Activated T-cell treated with anti-CD3 and anti-CD28 coated beads, Interleukin-2, amount 50 U/mL, for 4 hours (primary cell): ENCODE measurements around the gene SLC26A11. TPM values are rescaled to one million over a fixed set of nuclear protein-coding genes. Genes with fewer than 3 reads are reported as not detected.

Source experiments
- ATAC-seq, 2 donors: fragments of 200-7000 bp; cut with Tn5 transposase; one replicate each; pipeline ENCODE4 v1.10.0; 2021
- DNase-seq: peaks from one replicate; pipeline ENCODE4 v3.0.0-alpha.2; 2020
- H3K27me3 Mint-ChIP-seq: one replicate; pipeline ENCODE4 v1.8.0; 2021; ENCODE audit warnings: low read depth, mixed read lengths
- H3K36me3 Mint-ChIP-seq: one replicate; pipeline ENCODE4 v1.8.0; 2022; ENCODE audit warnings: mixed read lengths; ENCODE audit not compliant: insufficient read depth
- H3K4me1 Mint-ChIP-seq: one replicate; pipeline ENCODE4 v1.8.0; 2021; ENCODE audit warnings: low read depth, mixed read lengths
- H3K4me3 Mint-ChIP-seq: one replicate; pipeline ENCODE4 v1.8.0; 2021; ENCODE audit warnings: mild to moderate bottlenecking, moderate library complexity, mixed read lengths
- H3K9me3 Mint-ChIP-seq: one replicate; pipeline ENCODE4 v1.8.0; 2021; ENCODE audit warnings: mixed read lengths
- total RNA-seq, 3 donors: library from RNA; stranded (reverse); gene quantifications; one replicate each; pipeline ENCODE4 v1.2.1, GENCODE V29; 2021

Gene SLC26A11
- total RNA-seq, 3 donors from 2014 or later, result 15.8 to 16.5 (median 16.4) TPM

GRCh38 chr17:80219013-80219762 is 1.0 kb upstream of the SLC26A11 start:
- Mint-ChIP-seq H3K4me1 (peaks cover 48% of the 10 kb centered on the region), H3K36me3 (peaks cover 22% of the 10 kb centered on the region), H3K4me3 (peak overlapping the region; percentile 91), H3K27me3 (no peaks in the 10 kb centered on the region), H3K9me3 (no peaks in the 10 kb centered on the region)
- ATAC-seq (peak; percentile 89), DNase-seq (peak; percentile 92)

DNA sequence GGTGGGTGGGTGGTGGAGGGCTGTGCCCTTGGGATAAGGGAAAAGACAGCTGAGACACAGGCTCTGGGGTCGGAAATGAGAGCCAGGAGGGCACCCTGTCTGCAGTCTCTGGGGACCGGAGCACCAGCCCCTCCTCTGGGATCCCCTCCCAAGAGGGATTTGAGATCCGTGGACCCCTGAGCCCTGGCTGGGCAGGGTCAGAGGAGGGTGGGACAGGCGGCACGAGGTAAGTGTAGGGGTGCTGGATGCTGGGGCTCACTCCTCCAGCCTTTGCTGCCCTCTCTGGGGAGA is 519 bp upstream of the SLC26A11 start:
- H3K9me3 Mint-ChIP-seq, result no peaks in the 10 kb centered on the region
- ATAC-seq, result peak; percentile 29 to 32
- no peaks in the 10 kb centered on the region for H3K27me3 Mint-ChIP-seq
- DNase-seq, result no peak
- peaks cover 49% of the 10 kb centered on the region for H3K4me1 Mint-ChIP-seq
- H3K4me3 Mint-ChIP-seq, result peak overlapping the region; percentile 91
- peaks cover 22% of the 10 kb centered on the region for H3K36me3 Mint-ChIP-seq

DNA sequence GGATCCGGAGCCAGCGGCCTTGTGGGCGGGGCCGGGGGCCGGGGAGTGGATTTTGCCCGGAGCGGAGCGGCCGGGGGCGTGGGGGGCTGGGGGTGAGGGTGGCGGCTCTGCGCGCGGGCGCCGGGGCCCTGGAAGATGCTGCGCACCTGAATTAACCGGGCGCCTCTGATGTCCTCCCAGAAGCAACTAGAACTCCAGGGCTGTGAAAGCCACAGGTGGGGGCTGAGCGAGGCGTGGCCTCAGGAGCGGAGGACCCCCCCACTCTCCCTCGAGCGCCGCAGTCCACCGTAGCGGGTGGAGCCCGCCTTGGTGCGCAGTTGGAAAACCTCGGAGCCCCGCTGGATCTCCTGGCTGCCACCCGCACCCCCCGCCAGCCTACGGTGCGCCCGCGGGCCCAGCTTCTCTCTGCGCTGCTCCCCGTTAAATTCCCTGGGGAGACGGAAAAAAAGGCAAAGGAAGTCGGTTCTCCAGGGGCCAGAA is 549 bp downstream of the SLC26A11 start:
- ATAC-seq (peak in 1 of 2 donors; percentile 2), DNase-seq (no peak)
- Mint-ChIP-seq H3K27me3 (no peaks in the 10 kb centered on the region), H3K9me3 (no peaks in the 10 kb centered on the region), H3K36me3 (peaks cover 20% of the 10 kb centered on the region), H3K4me1 (peaks cover 49% of the 10 kb centered on the region), H3K4me3 (peak overlapping the region; percentile 80)

GRCh38 chr17:80221351-80222105 is 1.3 kb downstream of the SLC26A11 start:
- no peaks in the 10 kb centered on the region for H3K9me3 Mint-ChIP-seq
- no peaks in the 10 kb centered on the region for H3K27me3 Mint-ChIP-seq
- ATAC-seq, result no peak
- DNase-seq, result no peak
- peaks cover 19% of the 10 kb centered on the region for H3K36me3 Mint-ChIP-seq
- peak overlapping the region; percentile 80 for H3K4me3 Mint-ChIP-seq
- H3K4me1 Mint-ChIP-seq, result peaks cover 46% of the 10 kb centered on the region

DNA sequence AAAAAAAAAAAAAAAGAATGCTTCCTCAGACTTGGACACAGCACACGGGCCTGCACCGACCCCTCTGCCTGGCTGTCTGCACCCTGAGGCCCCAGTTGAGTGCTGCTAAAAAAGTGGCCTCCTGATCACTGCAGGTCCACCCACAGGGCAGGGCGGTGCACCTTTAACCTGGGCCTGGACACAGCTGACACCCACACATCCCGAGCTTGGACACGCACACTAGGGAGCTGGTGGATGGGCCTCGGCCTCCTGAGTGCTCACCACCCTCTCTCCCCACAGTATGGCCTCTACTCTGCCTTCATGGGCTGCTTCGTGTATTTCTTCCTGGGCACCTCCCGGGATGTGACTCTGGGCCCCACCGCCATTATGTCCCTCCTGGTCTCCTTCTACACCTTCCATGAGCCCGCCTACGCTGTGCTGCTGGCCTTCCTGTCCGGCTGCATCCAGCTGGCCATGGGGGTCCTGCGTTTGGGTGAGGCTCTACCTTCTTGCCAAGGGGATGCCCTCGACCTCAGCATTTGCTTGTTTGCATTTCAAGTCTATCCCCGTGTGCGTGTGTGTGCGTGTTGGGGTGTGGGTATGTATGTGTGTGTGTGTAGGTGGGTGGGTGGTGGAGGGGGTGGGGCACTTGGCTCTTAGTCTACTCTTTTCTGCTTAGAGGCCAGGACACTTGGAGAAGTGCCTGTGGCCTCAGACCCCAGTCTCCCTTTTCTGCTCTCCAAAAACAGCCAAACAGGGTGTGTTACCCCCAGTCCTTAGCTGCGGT is 2.3 kb downstream of the SLC26A11 start:
- DNase-seq (no peak), ATAC-seq (no peak)
- Mint-ChIP-seq H3K36me3 (peaks cover 17% of the 10 kb centered on the region), H3K27me3 (no peaks in the 10 kb centered on the region), H3K4me1 (peaks cover 39% of the 10 kb centered on the region), H3K9me3 (no peaks in the 10 kb centered on the region), H3K4me3 (peak overlapping the region; percentile 29)

GRCh38 chr17:80223142-80223815 is 3.1 kb downstream of the SLC26A11 start:
- ATAC-seq (no peak), DNase-seq (no peak)
- peaks cover 14% of the 10 kb centered on the region for H3K36me3 Mint-ChIP-seq
- peaks cover 33% of the 10 kb centered on the region for H3K4me1 Mint-ChIP-seq
- no peaks in the 10 kb centered on the region for H3K27me3 Mint-ChIP-seq
- H3K4me3 Mint-ChIP-seq, result peak overlapping the region; percentile 4
- no peaks in the 10 kb centered on the region for H3K9me3 Mint-ChIP-seq

DNA sequence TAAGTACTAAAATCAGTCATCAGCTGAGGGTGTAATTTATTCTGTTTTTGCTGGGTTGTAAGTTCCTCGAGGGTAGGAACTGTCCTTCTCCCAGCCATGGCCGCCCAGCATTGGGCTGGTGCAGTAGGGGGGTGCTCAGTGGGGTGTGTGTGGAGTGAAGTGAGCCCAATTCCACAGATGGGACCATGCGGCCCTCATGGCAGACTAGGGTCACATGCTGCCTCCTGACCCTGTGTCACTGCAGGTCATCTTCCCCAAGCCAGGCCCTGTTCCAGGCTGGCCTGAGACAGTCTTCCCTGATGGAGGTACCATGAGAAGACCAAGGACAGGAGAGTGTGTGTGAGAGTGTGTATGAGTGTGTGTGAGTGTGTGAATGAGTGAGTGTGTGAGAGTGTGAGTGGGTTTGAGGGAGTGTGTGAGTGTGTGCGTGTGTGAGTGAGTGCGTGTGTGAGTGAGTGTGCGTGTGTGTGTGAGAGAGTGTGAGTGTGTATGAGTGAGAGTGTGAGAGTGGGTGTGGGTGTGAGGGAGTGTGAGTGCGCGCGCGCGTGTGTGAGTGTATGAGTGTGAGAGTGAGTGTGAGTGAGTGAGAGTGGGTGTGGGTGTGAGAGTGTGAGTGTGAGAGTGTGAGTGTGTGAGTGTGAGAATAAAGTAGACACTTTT is 3.7 kb downstream of the SLC26A11 start:
- H3K9me3 Mint-ChIP-seq, result no peaks in the 10 kb centered on the region
- H3K4me1 Mint-ChIP-seq, result peaks cover 26% of the 10 kb centered on the region
- H3K36me3 Mint-ChIP-seq, result peaks cover 18% of the 10 kb centered on the region
- H3K4me3 Mint-ChIP-seq, result no peak overlapping the region
- ATAC-seq (no peak), DNase-seq (no peak)
- no peaks in the 10 kb centered on the region for H3K27me3 Mint-ChIP-seq

- Mint-ChIP-seq H3K27me3 (no peaks in the 10 kb centered on the region), H3K9me3 (no peaks in the 10 kb centered on the region), H3K4me3 (no peak overlapping the region), H3K4me1 (peaks cover 22% of the 10 kb centered on the region), H3K36me3 (peaks cover 18% of the 10 kb centered on the region)
- no peak for DNase-seq
- ATAC-seq, result no peak
These were observed 4.5 kb downstream of the SLC26A11 start for GRCh38 chr17:80224683-80225082.

GRCh38 chr17:80225230-80225629 is 5.0 kb downstream of the SLC26A11 start:
- Mint-ChIP-seq H3K4me1 (peaks cover 22% of the 10 kb centered on the region), H3K27me3 (no peaks in the 10 kb centered on the region), H3K4me3 (no peak overlapping the region), H3K9me3 (no peaks in the 10 kb centered on the region), H3K36me3 (peaks cover 20% of the 10 kb centered on the region)
- ATAC-seq (no peak), DNase-seq (no peak)

- DNase-seq (no peak), ATAC-seq (no peak)
- Mint-ChIP-seq H3K4me1 (peaks cover 16% of the 10 kb centered on the region), H3K36me3 (peaks cover 29% of the 10 kb centered on the region), H3K9me3 (peaks cover 6% of the 10 kb centered on the region), H3K4me3 (no peak overlapping the region), H3K27me3 (no peaks in the 10 kb centered on the region)
These were observed 6.9 kb downstream of the SLC26A11 start for GRCh38 chr17:80227156-80227555.

DNA sequence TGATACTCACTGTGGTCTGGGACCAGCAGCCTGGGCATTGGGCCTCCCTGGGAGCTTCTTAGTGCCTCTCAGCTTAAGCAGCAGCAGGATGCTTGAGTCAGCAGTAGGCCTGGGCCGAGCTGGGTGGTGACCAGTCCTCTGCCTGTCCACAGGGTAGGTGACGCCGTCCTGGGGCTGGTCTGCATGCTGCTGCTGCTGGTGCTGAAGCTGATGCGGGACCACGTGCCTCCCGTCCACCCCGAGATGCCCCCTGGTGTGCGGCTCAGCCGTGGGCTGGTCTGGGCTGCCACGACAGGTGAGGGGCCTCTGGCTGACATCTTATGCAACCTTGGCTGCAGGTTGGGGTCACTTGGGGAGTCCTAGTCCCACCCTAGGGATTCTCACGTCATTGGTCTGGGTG is 7.4 kb downstream of the SLC26A11 start:
- peaks cover 34% of the 10 kb centered on the region for H3K36me3 Mint-ChIP-seq
- H3K4me3 Mint-ChIP-seq, result no peak overlapping the region
- peaks cover 12% of the 10 kb centered on the region for H3K4me1 Mint-ChIP-seq
- ATAC-seq (no peak), DNase-seq (no peak)
- H3K27me3 Mint-ChIP-seq, result no peaks in the 10 kb centered on the region
- H3K9me3 Mint-ChIP-seq, result peaks cover 10% of the 10 kb centered on the region

- peaks cover 34% of the 10 kb centered on the region for H3K36me3 Mint-ChIP-seq
- H3K27me3 Mint-ChIP-seq, result no peaks in the 10 kb centered on the region
- peaks cover 12% of the 10 kb centered on the region for H3K9me3 Mint-ChIP-seq
These were observed 8.2 kb downstream of the SLC26A11 start for GRCh38 chr17:80228477-80228876.

GRCh38 chr17:80229011-80229410 is 8.8 kb downstream of the SLC26A11 start:
- Mint-ChIP-seq H3K27me3 (no peaks in the 10 kb centered on the region), H3K36me3 (peaks cover 37% of the 10 kb centered on the region), H3K9me3 (peaks cover 12% of the 10 kb centered on the region), H3K4me1 (peaks cover 2% of the 10 kb centered on the region), H3K4me3 (no peak overlapping the region)
- ATAC-seq (no peak), DNase-seq (no peak)

More at GRCh38 chr17:80228477-80228876, 8.2 kb downstream of the SLC26A11 start:
- Mint-ChIP-seq H3K4me1 (peaks cover 5% of the 10 kb centered on the region), H3K4me3 (no peak overlapping the region)
- no peak for ATAC-seq
- DNase-seq, result no peak
